NCI-H226 (cell line): ENCODE measurements around the gene KPNB1.

ENCODE experiments used
- DNase-seq: peaks from one replicate; pipeline ENCODE4 v3.0.0-alpha.2; 2015

The KPNB1 gene

GRCh38 chr17:47649153-47649971 lies at the start of gene KPNB1:
Gene KPNB1 (plus strand): TSS chr17:47649919. CDS start chr17:47650245, 326 bp downstream.
- DNase-seq, result peak; percentile 100

GRCh38 chr17:47603830-47604597 lies 45.7 kb upstream of the KPNB1 start:
- DNase-seq, result no peak

- DNase-seq, result no peak
These were observed 45.2 kb upstream of the KPNB1 start for GRCh38 chr17:47604598-47604927.

DNA sequence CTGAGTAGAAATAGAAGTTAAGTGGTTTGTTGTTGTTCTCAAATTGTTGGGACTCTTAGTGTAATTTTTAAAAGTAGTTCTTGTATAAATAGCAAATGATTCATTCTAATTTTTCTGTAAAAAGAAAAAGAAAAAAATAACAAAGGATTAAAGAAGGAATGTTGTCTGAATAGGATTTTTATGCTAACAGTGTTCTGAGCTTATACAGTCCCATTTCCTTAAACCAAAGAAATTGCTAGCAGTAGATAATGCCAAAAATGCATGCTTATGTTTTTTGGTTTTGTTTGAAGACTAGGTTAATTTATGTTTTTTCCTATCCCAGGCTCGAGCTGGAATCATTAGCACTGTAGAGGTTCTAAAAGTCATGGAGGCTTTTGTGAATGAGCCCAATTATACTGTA lies 44.7 kb upstream of the KPNB1 start:
- no peak for DNase-seq

GRCh38 chr17:47607481-47607880 lies 42.2 kb upstream of the KPNB1 start:
- DNase-seq, result no peak

GRCh38 chr17:47611372-47612350 lies 38.1 kb upstream of the KPNB1 start:
- no peak for DNase-seq

- DNase-seq, result no peak
These were observed 33.8 kb upstream of the KPNB1 start for GRCh38 chr17:47615766-47616424.

- no peak for DNase-seq
These were observed 31.3 kb upstream of the KPNB1 start for GRCh38 chr17:47618410-47618809.

DNA sequence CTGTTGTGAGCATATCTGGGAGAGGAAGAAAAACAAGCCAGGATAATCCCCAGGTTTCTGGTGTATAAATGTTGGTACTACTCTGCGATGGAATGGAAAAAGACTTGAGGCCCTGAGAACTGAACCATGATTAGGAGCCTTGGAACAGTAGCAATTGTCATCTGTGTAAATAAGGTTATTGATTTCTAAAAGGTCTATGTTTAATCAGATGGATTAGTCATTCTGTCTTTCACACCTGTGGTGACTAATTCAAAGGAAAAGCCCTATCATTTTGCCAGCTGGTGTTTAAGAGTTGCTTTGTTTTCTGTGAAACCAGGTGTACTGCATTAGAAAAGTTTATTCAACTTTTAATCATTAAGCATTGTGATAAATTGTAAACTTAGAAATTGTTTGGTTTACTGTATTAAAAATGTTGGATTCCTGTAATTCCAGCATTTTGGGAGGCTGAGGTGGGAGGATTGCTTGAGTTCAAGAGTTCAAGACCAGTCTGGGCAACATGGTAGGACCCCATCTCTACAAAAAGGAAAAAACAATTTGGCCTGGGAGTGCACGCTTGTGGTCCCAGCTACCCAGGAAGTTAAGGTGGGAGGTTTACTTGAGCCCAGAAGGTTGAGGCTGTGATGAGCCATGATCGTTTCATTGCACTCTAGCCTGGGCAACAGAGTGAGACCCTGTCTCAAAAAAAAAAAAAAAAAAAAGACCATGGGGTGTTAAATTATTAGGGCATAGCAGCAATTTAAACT lies 29.0 kb upstream of the KPNB1 start:
- DNase-seq, result no peak

- DNase-seq, result peak; percentile 96
These were observed 28.2 kb upstream of the KPNB1 start for GRCh38 chr17:47621293-47622179.

GRCh38 chr17:47622180-47622549 lies 27.6 kb upstream of the KPNB1 start:
- DNase-seq, result no peak

DNA sequence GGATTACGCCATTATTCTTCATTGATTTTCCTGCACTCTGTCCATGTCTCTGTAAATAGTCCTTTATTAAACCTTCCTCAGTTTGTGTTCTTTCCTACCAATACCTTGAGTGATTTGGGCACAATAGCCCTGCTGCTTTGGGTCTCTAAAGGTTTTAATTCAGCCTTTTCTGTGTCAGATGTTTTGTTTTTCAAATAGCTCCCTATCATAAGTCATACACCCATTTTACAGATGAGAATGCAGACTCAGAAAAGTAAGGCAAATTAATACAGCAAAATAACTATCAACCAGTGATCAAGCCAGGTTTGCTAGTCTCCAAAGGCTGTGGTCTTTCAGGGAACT lies 25.0 kb upstream of the KPNB1 start:
- DNase-seq, result no peak

- DNase-seq, result no peak
These were observed 21.6 kb upstream of the KPNB1 start for GRCh38 chr17:47628014-47628566.

DNA sequence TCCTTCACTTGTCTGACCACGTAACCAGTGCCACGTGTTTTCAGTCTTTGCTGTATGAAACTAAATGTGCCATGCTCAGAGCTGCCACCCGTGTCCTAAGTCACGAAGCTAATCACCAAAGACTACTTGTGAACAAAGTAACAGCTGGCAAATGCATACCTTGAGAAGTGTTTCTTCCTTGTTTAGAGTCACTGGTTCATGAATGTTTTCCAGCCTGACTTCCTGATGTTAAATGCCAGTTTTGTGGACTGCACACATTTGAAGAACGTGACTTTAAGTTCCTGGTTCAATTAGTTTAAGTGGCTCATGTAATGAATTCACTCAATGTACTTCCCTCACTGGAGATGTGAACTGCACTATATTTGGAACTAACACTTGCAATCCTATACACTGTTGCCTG lies 19.9 kb upstream of the KPNB1 start:
- DNase-seq, result no peak

GRCh38 chr17:47630614-47631013 lies 19.1 kb upstream of the KPNB1 start:
- no peak for DNase-seq

DNA sequence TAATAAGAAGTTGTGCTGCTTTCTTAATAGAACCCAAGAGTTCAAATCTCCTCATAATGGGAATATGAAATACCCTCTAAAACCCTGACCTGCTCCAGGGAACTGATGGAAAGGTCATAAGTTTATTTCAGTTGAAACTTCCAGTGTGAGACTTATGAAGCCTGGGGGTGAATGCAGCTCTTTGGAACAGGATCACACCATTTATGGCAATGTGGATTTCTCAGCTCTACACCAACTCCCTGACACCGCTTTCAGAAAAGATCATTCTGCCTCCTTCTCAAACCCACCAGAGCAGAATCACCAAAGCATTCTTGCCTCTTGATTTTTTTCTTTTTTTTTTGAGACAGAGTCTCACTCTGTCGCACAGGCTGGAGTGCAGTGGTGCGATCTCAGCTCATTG lies 16.7 kb upstream of the KPNB1 start:
- no peak for DNase-seq

- no peak for DNase-seq
These were observed 15.7 kb upstream of the KPNB1 start for GRCh38 chr17:47633996-47634395.

GRCh38 chr17:47634870-47635269 lies 14.8 kb upstream of the KPNB1 start:
- no peak for DNase-seq

GRCh38 chr17:47635734-47636133 lies 14.0 kb upstream of the KPNB1 start:
- DNase-seq, result no peak

GRCh38 chr17:47636273-47637030 lies 13.3 kb upstream of the KPNB1 start:
- no peak for DNase-seq
